Ovary (tissue), 9 donors: ENCODE data around the gene TCL1A. TPM values are rescaled to one million over a fixed set of nuclear protein-coding genes. Genes with fewer than 3 reads are reported as not detected.

Source experiments
- DNase-seq, 5 donors: peaks; one replicate each; pipeline ENCODE4 v3.0.0-alpha.2; 2019 to 2020
- H3K27ac ChIP-seq, 2 donors: fragments of 200-600 bp; one replicate each; pipeline versions ENCODE4 v1.5.1 to v1.8.0; 2019 to 2022
- H3K27me3 ChIP-seq: fragments of 200-600 bp; one replicate; pipeline ENCODE4 v1.8.0; 2022
- H3K36me3 ChIP-seq: fragments of 200-600 bp; sonication (generic); one replicate; pipeline ENCODE4 v1.5.1; 2019
- H3K4me1 ChIP-seq: one replicate; pipeline ENCODE4 v1.8.1; 2013; ENCODE audit warnings: mild to moderate bottlenecking, moderate library complexity; ENCODE audit not compliant: insufficient read depth
- H3K4me3 ChIP-seq: fragments of 200-600 bp; sonication (generic); one replicate; pipeline ENCODE4 v1.5.1; 2017
- H3K9me3 ChIP-seq, 2 donors: fragments of 200-600 bp in 1 of 2; sonication (generic) in 1 of 2; one replicate each; pipeline versions ENCODE4 v1.5.1 to v1.8.1; 2013 to 2019; ENCODE audit warnings: mild to moderate bottlenecking in 1 of 2, moderate library complexity in 1 of 2
- CTCF ChIP-seq, 3 donors: fragments of 450-650 bp in 2 of 3; fragments of 200-600 bp in 1 of 3; IDR thresholded peaks; one replicate each; pipeline versions ENCODE4 v1.5.1 to v1.8.0; 2016 to 2022; ENCODE audit warnings: antibody characterized with exemption in 3 of 3, mild to moderate bottlenecking in 1 of 3
- EP300 ChIP-seq: sonication (generic); formaldehyde crosslinking; IDR thresholded peaks from one replicate; pipeline ENCODE4 v1.6.1; 2017; ENCODE audit warnings: antibody characterized with exemption
- POLR2A ChIP-seq: fragments of 450-650 bp; IDR thresholded peaks from one replicate; pipeline ENCODE4 v1.6.1; 2017; ENCODE audit warnings: antibody characterized with exemption, mild to moderate bottlenecking, moderate library complexity
- WGBS, 3 donors: extraction: QIAGEN DNeasy Blood & Tissue Kit in 1 of 3; methylation state at CpG; one replicate each; pipeline versions ENCODE4 v1.1.5 to v1.1.7; 2013 to 2017; 5-methylcytosine and 5-hydroxymethylcytosine counted together
- intact Hi-C, 4 donors: fragments of 100-400 bp; cut with DNase I; formaldehyde crosslinking; loops; one replicate each; pipeline versions ENCODE4 v1.11.0 to v1.15.1; 2022 to 2023
- polyA plus RNA-seq, 2 donors: library from polyadenylated mRNA; stranded (reverse); fragments of 200-250 nt in 1 of 2; fragments of 350-450 nt in 1 of 2; fragmentation: Illumina TruSeq in 1 of 2; extraction: RNeasy Lipid Tissue Mini Kit (QIAGEN cat#74804) in 1 of 2; gene quantifications; one replicate each; pipeline ENCODE4 v1.2.3, GENCODE V29; 2013 to 2014
- small RNA-seq: library from RNA; depleted of rRNA; stranded (forward); fragments of <200 nt; gene quantifications from one replicate; pipeline ENCODE3, GENCODE V24; 2016
- total RNA-seq, 7 donors: library from RNA; depleted of rRNA in 2 of 7; stranded (reverse); fragments of >200 nt in 2 of 7; fragmentation: NEBNext Ultra II Directional in 3 of 7; extraction: Animal tissue kit (Norgen Biotek cat#: 25700) in 3 of 7; gene quantifications; one replicate each; pipeline versions ENCODE4 v1.1.0 to v1.2.4, GENCODE V29; 2016 to 2023
- donor health status: DM: no; HTN: no; CAD: no; lungs with moderate emphysema.
- donor health status: DM: no; HTN: no; CAD: no.
- donor health status: Bipolar disorder and iron deficiency.
- donor health status: DM: yes; HTN: yes; CAD: no.
- donor health status: DM: no; HTN: no; CAD: no.
- donor health status: DM: yes; HTN: yes; CAD: no.

The TCL1A gene
- total and polyA plus RNA-seq, 9 donors: 0.13 to 0.70 TPM; not detected in 7

GRCh38 chr14:95659990-95660385, 53.9 kb downstream of the TCL1A start:
- H3K36me3 ChIP-seq: no peaks in the 10 kb centered on the region
- H3K9me3 ChIP-seq: no peaks in the 10 kb centered on the region
- TF ChIP-seq CTCF (IDR thresholded peaks at IDR 0.05): no peak
- no peak for TF ChIP-seq EP300
- TF ChIP-seq POLR2A: no peak
- H3K4me1 ChIP-seq: peaks cover 14% of the 10 kb centered on the region
- peak overlapping the region; percentile 60 to 77 for H3K27ac ChIP-seq
- intact Hi-C loops: no loop called here
- WGBS, 3 donors: 9 to 29% (median 19%) methylated on average over 5 of the region's 5 CpGs
- peak in 2 of 5 donors; percentile 19 to 28 for DNase-seq
- no peak overlapping the region for H3K4me3 ChIP-seq
- no peaks in the 10 kb centered on the region for H3K27me3 ChIP-seq

Small RNA genes lying within 50 kb of the gene (small RNA-seq; reads per million reads assigned to genes)
- not detected for gene RF02193

Other genes starting within 250 kb of the TCL1A start
- 10 to 100 TPM in 5 of 7 donors, 1 to 10 TPM in 2; 6.4 to 26.0 (median 14.9) TPM for gene SYNE3, start 197.5 kb downstream of the TCL1A start, total RNA-seq
- 1 to 10 TPM; 3.7 to 5.1 TPM for gene SYNE3, start 197.5 kb downstream of the TCL1A start, polyA plus RNA-seq
- gene GLRX5, start 179.1 kb downstream of the TCL1A start, total RNA-seq: 10 to 100 TPM; 38.0 to 49.2 (median 41.7) TPM
- 100 to 1,000 TPM in 1 of 2 donors, 10 to 100 TPM in 1; 52.6 to 105 TPM for gene GLRX5, start 179.1 kb downstream of the TCL1A start, polyA plus RNA-seq
- gene TCL1B, start 27.7 kb downstream of the TCL1A start, total RNA-seq: not detected
- under 1 TPM in 1 of 2 donors, not detected in 1; 0.07 TPM for gene TCL1B, start 27.7 kb downstream of the TCL1A start, polyA plus RNA-seq
- 10 to 100 TPM in 1 of 7 donors, 1 to 10 TPM in 1, under 1 TPM in 4, not detected in 1; 0.25 to 10.6 (median 0.74) TPM for gene TUNAR, start 162.7 kb upstream of the TCL1A start, total RNA-seq
- under 1 TPM; 0.06 to 0.37 TPM for gene TUNAR, start 162.7 kb upstream of the TCL1A start, polyA plus RNA-seq